MCF 10A (cell line): ENCODE results near the gene CEP83. TPM values are rescaled to one million over a fixed set of nuclear protein-coding genes. Genes with fewer than 3 reads are reported as not detected.
"Not testable (repeated sequence)": the region's sequence is repeated elsewhere in the genome, so short reads cannot be mapped to it uniquely, and the experiment has no call there.

ENCODE experiments used
- BruUV-seq: library from RNA; stranded (reverse); fragments of 400-500 nt; replicated peaks from 2 replicates; lab custom pipeline; 2021; lab: Mats Ljungman, UMichigan
- CTCF ChIA-PET: fragments of 300-600 bp; sonication (Branson Sonifier 250); formaldehyde crosslinking; extraction: SDS; loops from one replicate; lab custom pipeline; 2021; ENCODE audit warnings: antibody characterized with exemption, inconsistent platforms; lab: Yijun Ruan, JAX
- POLR2A ChIA-PET: fragments of 300-600, 350-650 bp; sonication (Branson Sonifier 250); formaldehyde crosslinking; extraction: SDS; loops from one replicate; lab custom pipeline; 2020; ENCODE audit warnings: antibody characterized with exemption, inconsistent platforms; lab: Yijun Ruan, JAX
- DNase-seq: peaks from one replicate; pipeline ENCODE4 v3.0.0-alpha.2; 2018; ENCODE audit not compliant: unreplicated experiment
- H3K27ac Mint-ChIP-seq: one replicate; pipeline ENCODE4 v1.8.0; 2022; ENCODE audit warnings: mild to moderate bottlenecking, low read depth, mixed read lengths; ENCODE audit not compliant: unreplicated experiment
- H3K27me3 Mint-ChIP-seq: one replicate; pipeline ENCODE4 v1.8.0; 2022; ENCODE audit warnings: mixed read lengths; ENCODE audit not compliant: insufficient read depth, unreplicated experiment
- H3K36me3 Mint-ChIP-seq: one replicate; pipeline ENCODE4 v1.8.0; 2022; ENCODE audit warnings: mild to moderate bottlenecking, moderate library complexity, mixed read lengths; ENCODE audit not compliant: insufficient read depth, unreplicated experiment
- H3K4me1 Mint-ChIP-seq: one replicate; pipeline ENCODE4 v1.8.0; 2022; ENCODE audit warnings: mixed read lengths; ENCODE audit not compliant: insufficient read depth, unreplicated experiment
- H3K4me3 Mint-ChIP-seq: one replicate; pipeline ENCODE4 v1.8.0; 2022; ENCODE audit warnings: mild to moderate bottlenecking, moderate library complexity, mixed read lengths; ENCODE audit not compliant: unreplicated experiment
- H3K9me3 Mint-ChIP-seq: one replicate; pipeline ENCODE4 v1.8.0; 2022; ENCODE audit warnings: mixed read lengths; ENCODE audit not compliant: unreplicated experiment
- intact Hi-C: fragments of 100-400 bp; cut with micrococcal nuclease; formaldehyde crosslinking; loops from 2 replicates; pipeline ENCODE4 v1.14.1; 2022
- total RNA-seq: library from RNA; stranded (reverse); gene quantifications from 2 replicates; pipeline ENCODE4 v1.2.3, GENCODE V29; 2022
- TF ChIP-seq, protein P1 (sequence below): fragments of 200-600 bp; IDR thresholded peaks from one replicate; pipeline ENCODE4 v1.8.0; 2022; ENCODE audit warnings: antibody characterized with exemption, mild to moderate bottlenecking; ENCODE audit not compliant: unreplicated experiment

The CEP83 gene
- total RNA-seq, 1 experiment from 2014 or later = 28.1 TPM

DNA sequence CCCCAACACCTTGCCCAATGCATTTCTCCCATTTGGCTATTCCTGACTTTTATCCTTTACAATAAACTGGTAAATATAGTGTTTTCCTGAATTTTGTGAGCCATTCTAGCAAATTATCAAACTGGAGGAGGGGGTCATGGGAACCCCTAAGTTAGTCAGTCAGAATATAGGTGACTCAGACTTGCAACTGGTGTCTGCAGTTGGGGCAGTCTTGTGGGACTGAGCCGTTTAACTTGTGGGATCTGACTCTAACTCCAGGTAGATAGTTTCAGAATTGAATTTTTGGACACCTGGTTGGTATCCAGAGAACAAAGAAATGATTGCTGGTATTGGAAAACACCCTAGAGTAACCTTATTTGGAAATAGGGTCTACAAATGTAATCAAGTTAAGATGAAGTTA is 133.4 kb downstream of the CEP83 start:
- POLR2A ChIA-PET = interaction anchor here (0.6 kb wide), 1 partner anchor 215 kb away, joined by 3 read pairs; no protein-coding TSS in a partner anchor
- H3K4me1 Mint-ChIP-seq = peaks cover 13% of the 10 kb centered on the region
- TF ChIP-seq, protein P1, sequence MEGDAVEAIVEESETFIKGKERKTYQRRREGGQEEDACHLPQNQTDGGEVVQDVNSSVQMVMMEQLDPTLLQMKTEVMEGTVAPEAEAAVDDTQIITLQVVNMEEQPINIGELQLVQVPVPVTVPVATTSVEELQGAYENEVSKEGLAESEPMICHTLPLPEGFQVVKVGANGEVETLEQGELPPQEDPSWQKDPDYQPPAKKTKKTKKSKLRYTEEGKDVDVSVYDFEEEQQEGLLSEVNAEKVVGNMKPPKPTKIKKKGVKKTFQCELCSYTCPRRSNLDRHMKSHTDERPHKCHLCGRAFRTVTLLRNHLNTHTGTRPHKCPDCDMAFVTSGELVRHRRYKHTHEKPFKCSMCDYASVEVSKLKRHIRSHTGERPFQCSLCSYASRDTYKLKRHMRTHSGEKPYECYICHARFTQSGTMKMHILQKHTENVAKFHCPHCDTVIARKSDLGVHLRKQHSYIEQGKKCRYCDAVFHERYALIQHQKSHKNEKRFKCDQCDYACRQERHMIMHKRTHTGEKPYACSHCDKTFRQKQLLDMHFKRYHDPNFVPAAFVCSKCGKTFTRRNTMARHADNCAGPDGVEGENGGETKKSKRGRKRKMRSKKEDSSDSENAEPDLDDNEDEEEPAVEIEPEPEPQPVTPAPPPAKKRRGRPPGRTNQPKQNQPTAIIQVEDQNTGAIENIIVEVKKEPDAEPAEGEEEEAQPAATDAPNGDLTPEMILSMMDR = no peak
- no peak overlapping the region for H3K27ac Mint-ChIP-seq
- intact Hi-C loops = no loop called here
- peaks cover 5% of the 10 kb centered on the region for H3K9me3 Mint-ChIP-seq
- no peaks in the 10 kb centered on the region for H3K27me3 Mint-ChIP-seq
- DNase-seq = no peak
- peaks cover 34% of the 10 kb centered on the region for H3K36me3 Mint-ChIP-seq
- CTCF ChIA-PET = no interaction called here
- no TSS peak for BruUV-seq
- H3K4me3 Mint-ChIP-seq = no peak overlapping the region

DNA sequence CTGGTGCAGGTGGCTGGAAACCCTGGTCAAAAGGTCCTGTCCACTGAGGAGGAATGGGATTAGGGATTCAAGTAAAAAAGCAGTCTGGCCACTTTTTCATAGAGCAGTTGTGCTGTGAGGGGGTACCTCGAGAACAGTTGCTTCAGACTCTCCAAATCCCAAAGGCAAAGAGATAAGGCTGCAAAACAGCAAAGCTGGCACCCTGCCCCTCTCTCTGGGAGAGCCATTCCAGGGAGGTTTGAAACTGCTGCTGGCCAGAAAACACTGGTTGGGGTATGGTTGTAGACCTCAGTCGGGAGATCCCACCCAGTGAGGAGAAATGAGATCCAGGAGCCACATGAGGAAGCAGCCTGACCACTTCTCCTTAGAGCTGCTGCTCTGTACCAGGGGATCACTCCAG is 137.3 kb downstream of the CEP83 start:
- Mint-ChIP-seq H3K9me3 (peaks cover 20% of the 10 kb centered on the region), H3K27me3 (no peaks in the 10 kb centered on the region), H3K36me3 (peaks cover 35% of the 10 kb centered on the region), H3K4me1 (peaks cover 4% of the 10 kb centered on the region), H3K27ac (no peak overlapping the region), H3K4me3 (no peak overlapping the region)
- intact Hi-C loops = no loop called here
- ChIA-PET CTCF (interaction anchor here (1.0 kb wide), 1 partner anchor 111 kb away, joined by 3 read pairs; no protein-coding TSS in a partner anchor), POLR2A (interaction anchor here (0.5 kb wide), 1 partner anchor 135 kb away, joined by 3 read pairs; no protein-coding TSS in a partner anchor)
- no TSS peak for BruUV-seq
- DNase-seq = no peak
- TF ChIP-seq, protein P1 = no peak

DNA sequence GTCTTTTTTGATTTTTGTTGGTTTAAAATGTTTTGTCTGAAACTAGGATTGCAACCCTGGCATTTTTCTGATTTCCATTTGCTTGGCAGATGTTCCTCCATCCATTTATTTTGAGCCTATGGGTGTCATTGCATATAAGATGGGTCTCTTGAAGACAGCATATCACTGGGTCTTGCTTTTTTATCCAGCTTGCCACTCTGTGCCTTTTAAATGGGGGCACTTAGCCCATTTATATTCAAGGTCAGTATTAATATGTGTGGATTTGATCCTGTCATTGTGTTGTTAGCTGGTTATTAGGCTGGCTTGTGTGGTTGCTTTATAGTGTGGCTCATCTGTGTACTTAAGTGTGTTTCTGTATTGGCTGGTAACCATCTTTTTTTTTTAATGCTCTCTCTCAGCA is 139.6 kb downstream of the CEP83 start:
- Mint-ChIP-seq H3K9me3 (peaks cover 20% of the 10 kb centered on the region), H3K27me3 (no peaks in the 10 kb centered on the region), H3K4me1 (no peaks in the 10 kb centered on the region), H3K36me3 (peaks cover 25% of the 10 kb centered on the region), H3K4me3 (no peak overlapping the region), H3K27ac (no peak overlapping the region)
- intact Hi-C loops = no loop called here
- CTCF ChIA-PET = no interaction called here
- BruUV-seq = no TSS peak
- no peak for DNase-seq
- POLR2A ChIA-PET = interaction anchor here (0.7 to 1.2 kb wide), 2 partner anchors 15 to 39 kb away, joined by 3 to 4 read pairs; no protein-coding TSS in a partner anchor
- TF ChIP-seq, protein P1 = no peak

DNA sequence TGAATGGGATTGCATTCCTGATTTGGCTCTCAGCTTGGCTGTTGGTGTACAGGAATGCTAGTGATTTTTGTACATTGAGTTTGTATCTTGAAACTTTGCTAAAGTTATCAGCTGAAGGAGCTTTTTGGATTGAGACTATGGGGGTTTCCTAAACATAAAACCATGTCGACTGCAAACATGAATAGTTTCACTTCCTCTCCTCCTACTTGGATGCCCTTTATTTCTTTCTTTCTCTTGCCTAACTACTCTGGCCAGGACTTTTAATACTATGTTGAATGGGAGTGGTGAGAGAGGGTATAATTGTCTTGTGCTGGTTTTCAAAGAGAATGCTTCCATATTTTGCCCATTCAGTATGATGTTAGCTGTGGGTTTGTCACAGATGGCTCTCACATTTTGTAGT is 141.5 kb downstream of the CEP83 start:
- ChIA-PET POLR2A (interaction anchor here (1.3 kb wide), 1 partner anchor 9 kb away, joined by 3 read pairs; no protein-coding TSS in a partner anchor), CTCF (no interaction called here)
- intact Hi-C loops = no loop called here
- no peaks in the 10 kb centered on the region for H3K4me1 Mint-ChIP-seq
- no peak for DNase-seq
- H3K27ac Mint-ChIP-seq = no peak overlapping the region
- H3K36me3 Mint-ChIP-seq = peaks cover 21% of the 10 kb centered on the region
- BruUV-seq = no TSS peak
- TF ChIP-seq, protein P1 = no peak
- peaks cover 20% of the 10 kb centered on the region for H3K9me3 Mint-ChIP-seq
- H3K27me3 Mint-ChIP-seq = no peaks in the 10 kb centered on the region
- H3K4me3 Mint-ChIP-seq = no peak overlapping the region

DNA sequence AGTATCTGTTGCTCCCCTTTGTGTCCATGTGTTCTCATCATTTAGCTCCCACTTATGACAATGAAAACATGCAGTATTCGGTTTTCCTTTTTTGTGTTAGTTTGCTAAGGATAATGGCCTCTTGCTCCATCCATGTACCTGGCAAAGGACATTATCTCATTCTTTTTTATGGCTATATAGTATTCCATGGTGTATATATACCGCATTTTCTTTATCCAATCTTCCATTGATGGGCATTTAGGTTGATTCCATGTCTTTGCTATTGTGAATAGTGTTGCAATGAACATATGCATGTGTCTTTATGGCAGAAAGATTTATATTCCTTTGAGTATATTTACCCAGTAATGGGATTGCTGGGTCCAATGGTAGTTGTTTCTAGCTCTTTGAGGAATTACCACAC is 143.1 kb downstream of the CEP83 start:
- H3K27me3 Mint-ChIP-seq, BruUV-seq, intact Hi-C loops, H3K4me3 Mint-ChIP-seq, DNase-seq, H3K27ac Mint-ChIP-seq, H3K4me1 Mint-ChIP-seq: not testable (repeated sequence)
- POLR2A ChIA-PET = interaction anchor here (1.3 kb wide), 1 partner anchor 11 kb away, joined by 3 read pairs; no protein-coding TSS in a partner anchor
- CTCF ChIA-PET = interaction anchor here (0.6 to 0.7 kb wide), 2 partner anchors 18 to 991 kb away, joined by 3 read pairs; no protein-coding TSS in a partner anchor
- Mint-ChIP-seq H3K9me3 (peaks cover 19% of the 10 kb centered on the region), H3K36me3 (peaks cover 17% of the 10 kb centered on the region)
